Ishikawa (cell line): ENCODE data around the gene COPRS.

ENCODE experiments used
- CEBPB ChIP-seq: IDR thresholded peaks from 2 replicates; pipeline ENCODE4 v1.6.1; 2012
- CREB1 ChIP-seq: IDR thresholded peaks from 2 replicates; pipeline ENCODE4 v1.6.1; 2012; ENCODE audit warnings: low read depth
- EGR1 ChIP-seq: IDR thresholded peaks from 2 replicates; pipeline ENCODE4 v1.6.1; 2012
- EP300 ChIP-seq: IDR thresholded peaks from 2 replicates; pipeline ENCODE4 v1.6.1; 2012; ENCODE audit warnings: borderline replicate concordance
- FOXM1 ChIP-seq: IDR thresholded peaks from 2 replicates; pipeline ENCODE4 v1.6.1; 2012; ENCODE audit warnings: low read depth, borderline replicate concordance
- MAX ChIP-seq: IDR thresholded peaks from 2 replicates; pipeline ENCODE4 v1.6.1; 2012
- REST ChIP-seq: IDR thresholded peaks from 2 replicates; pipeline ENCODE4 v1.6.1; 2012; ENCODE audit warnings: low read depth, mild to moderate bottlenecking
- TAF1 ChIP-seq: IDR thresholded peaks from 2 replicates; pipeline ENCODE4 v1.6.1; 2012; ENCODE audit warnings: low read depth, mild to moderate bottlenecking
- TCF12 ChIP-seq: IDR thresholded peaks from 2 replicates; pipeline ENCODE4 v1.6.1; 2012; ENCODE audit warnings: low read depth
- USF1 ChIP-seq: IDR thresholded peaks from 2 replicates; pipeline ENCODE4 v1.6.1; 2012
- YY1 ChIP-seq: IDR thresholded peaks from 2 replicates; pipeline ENCODE4 v1.6.1; 2012; ENCODE audit warnings: low read depth
- ZBTB7A ChIP-seq: IDR thresholded peaks from 2 replicates; pipeline ENCODE4 v1.6.1; 2012; ENCODE audit warnings: low read depth

- TF ChIP-seq EP300 (no peak), ZBTB7A (no peak), FOXM1 (no peak), MAX (no peak), YY1 (no peak), REST (no peak), TCF12 (no peak), CEBPB (no peak), CREB1 (no peak), USF1 (no peak), EGR1 (no peak), TAF1 (no peak)
Measured at GRCh38 chr17:31838636-31839225, 20.3 kb downstream of the COPRS start.
